HepG2 (cell line): ENCODE results near the gene CTU2. TPM values are rescaled to one million over a fixed set of nuclear protein-coding genes. Genes with fewer than 3 reads are reported as not detected.

Experiments used
- ELF1 ChIP-seq: sonication (generic); formaldehyde crosslinking; IDR thresholded peaks from 2 replicates; pipeline ENCODE4 v1.4.0; 2020; ENCODE audit warnings: missing genetic modification reagents
- GLI4 ChIP-seq: sonication (generic); formaldehyde crosslinking; IDR thresholded peaks from 2 replicates; pipeline ENCODE4 v1.5.1; 2020; ENCODE audit warnings: missing genetic modification reagents, mild to moderate bottlenecking, moderate library complexity, borderline replicate concordance
- HIC2 ChIP-seq: sonication (generic); formaldehyde crosslinking; IDR thresholded peaks from 2 replicates; pipeline ENCODE4 v1.9.0; 2022; ENCODE audit warnings: low read depth, missing genetic modification reagents
- HOXA9 ChIP-seq: sonication (generic); formaldehyde crosslinking; IDR thresholded peaks from 2 replicates; pipeline ENCODE4 v1.8.1; 2022; ENCODE audit warnings: missing genetic modification reagents, mild to moderate bottlenecking, moderate library complexity, borderline replicate concordance
- IKZF4 ChIP-seq: sonication (generic); formaldehyde crosslinking; IDR thresholded peaks from 2 replicates; pipeline ENCODE4 v1.5.1; 2020; ENCODE audit warnings: borderline replicate concordance, mild to moderate bottlenecking, low read depth, missing genetic modification reagents; ENCODE audit errors: not compliant biosample characterization
- LCORL ChIP-seq, 2 experiments: fragments of 450-650 bp in 1 of 2; sonication (generic) in 1 of 2; formaldehyde crosslinking in 1 of 2; IDR thresholded peaks; 2 replicates each; pipeline versions ENCODE4 v1.5.0 to v1.6.1; 2017 to 2020; ENCODE audit warnings: antibody characterized with exemption in 1 of 2, missing genetic modification reagents in 1 of 2
- MXD4 ChIP-seq: IDR thresholded peaks from 2 replicates; pipeline ENCODE4 v1.6.1; 2016; ENCODE audit warnings: mild to moderate bottlenecking, missing biosample characterization, missing genetic modification reagents
- NR1H2 ChIP-seq: sonication (generic); formaldehyde crosslinking; IDR thresholded peaks from 2 replicates; pipeline ENCODE4 v1.8.1; 2022; ENCODE audit warnings: low read depth, missing genetic modification reagents, borderline replicate concordance
- NR2F6 ChIP-seq, 2 experiments: IDR thresholded peaks; 2 replicates each; pipeline ENCODE4 v1.6.1; 2016; ENCODE audit warnings: antibody characterized with exemption in 1 of 2, mild to moderate bottlenecking in 1 of 2
- PLSCR1 ChIP-seq: sonication (generic); formaldehyde crosslinking; IDR thresholded peaks from 2 replicates; pipeline ENCODE4 v1.5.0; 2020; ENCODE audit warnings: missing genetic modification reagents, mild to moderate bottlenecking, borderline replicate concordance
- POGZ ChIP-seq: sonication (generic); formaldehyde crosslinking; IDR thresholded peaks from 2 replicates; pipeline ENCODE4 v1.4.0; 2020; ENCODE audit warnings: mild to moderate bottlenecking, missing genetic modification reagents
- RARG ChIP-seq: sonication (generic); formaldehyde crosslinking; IDR thresholded peaks from 2 replicates; pipeline ENCODE4 v1.4.0; 2020; ENCODE audit warnings: low read depth, mild to moderate bottlenecking, missing genetic modification reagents
- SIN3A ChIP-seq: IDR thresholded peaks from 2 replicates; pipeline ENCODE4 v1.6.1; 2011; ENCODE audit warnings: low read depth, mild to moderate bottlenecking, control low read depth, low read length, borderline replicate concordance
- SKI ChIP-seq: fragments of 450-650 bp; IDR thresholded peaks from one replicate; pipeline ENCODE4 v1.6.1; 2018; ENCODE audit warnings: mild to moderate bottlenecking; ENCODE audit not compliant: partially characterized antibody
- TSC22D2 ChIP-seq: sonication (generic); formaldehyde crosslinking; IDR thresholded peaks from 2 replicates; pipeline ENCODE4 v1.5.1; 2020; ENCODE audit warnings: missing genetic modification reagents, mild to moderate bottlenecking, borderline replicate concordance
- ZFAT ChIP-seq: sonication (generic); formaldehyde crosslinking; conservative IDR thresholded peaks from 2 replicates; pipeline ENCODE4 v1.8.1; 2023; ENCODE audit warnings: missing genetic modification reagents, inconsistent platforms
- ZNF18 ChIP-seq: sonication (generic); formaldehyde crosslinking; IDR thresholded peaks from 2 replicates; pipeline ENCODE4 v1.8.0; 2022; ENCODE audit warnings: mild to moderate bottlenecking, missing genetic modification reagents; ENCODE audit not compliant: insufficient replicate concordance
- ZNF232 ChIP-seq: sonication (generic); formaldehyde crosslinking; IDR thresholded peaks from 2 replicates; pipeline ENCODE4 v1.4.0; 2020; ENCODE audit warnings: missing genetic modification reagents, borderline replicate concordance
- ZNF235 ChIP-seq: sonication (generic); formaldehyde crosslinking; IDR thresholded peaks from 2 replicates; pipeline ENCODE4 v1.8.1; 2023; ENCODE audit warnings: mild to moderate bottlenecking, missing genetic modification reagents, borderline replicate concordance
- ZNF543 ChIP-seq: sonication (generic); formaldehyde crosslinking; IDR thresholded peaks from 2 replicates; pipeline ENCODE4 v1.4.0; 2020; ENCODE audit warnings: mild to moderate bottlenecking, missing genetic modification reagents
- ZNF598 ChIP-seq: sonication (generic); formaldehyde crosslinking; IDR thresholded peaks from 2 replicates; pipeline ENCODE4 v1.5.1; 2020; ENCODE audit warnings: mild to moderate bottlenecking, missing genetic modification reagents, borderline replicate concordance
- ZNF782 ChIP-seq: sonication (generic); formaldehyde crosslinking; IDR thresholded peaks from 2 replicates; pipeline ENCODE4 v1.4.0; 2020; ENCODE audit warnings: missing genetic modification reagents, mild to moderate bottlenecking, borderline replicate concordance
- polyA plus RNA-seq, 8 experiments: library from polyadenylated mRNA; depleted of rRNA in 3 of 8; stranded (reverse) in 7 of 8; unstranded in 1 of 8; fragments of >200 nt; fragmentation: Illumina TruSeq in 4 of 8; extraction: Trizol in 4 of 8; gene quantifications; 2 replicates each; pipeline versions ENCODE4 v1.2.1 to v1.2.3, GENCODE V29; 2011 to 2016; ENCODE audit warnings: low read depth in 4 of 8, missing spikeins in 1 of 8, mixed read lengths in 1 of 8; ENCODE audit not compliant: insufficient read depth in 1 of 8
- total RNA-seq, 5 experiments: library from RNA; depleted of rRNA; stranded (reverse); fragments of >200 nt; fragmentation: Illumina TruSeq; extraction: Trizol; gene quantifications; 2 replicates each; pipeline ENCODE4 v1.2.3, GENCODE V29; 2016; ENCODE audit warnings: low read depth in 1 of 5
- TF ChIP-seq, protein P1 (sequence below): IDR thresholded peaks from 2 replicates; pipeline ENCODE4 v1.6.1; 2018; ENCODE audit warnings: missing genetic modification reagents

The CTU2 gene
- total and polyA plus RNA-seq, 2 of the 13 experiments (the other 11 are each of a cell fraction or from before 2014, with no cell fraction given) = 13.3 to 21.9 TPM

- TF ChIP-seq SIN3A (peak; percentile 73; the same call in 1 of the 2 replicates), POGZ (CRISPR knock-in tag) (peak; percentile 19; the same call in 1 of the 2 replicates), ZNF235 (CRISPR knock-in tag) (0 out of 2 replicates have a peak, but pooled peaks have one; percentile 47), LCORL (IDR thresholded peaks at IDR 0.05) (no peak), LCORL (CRISPR knock-in tag; IDR thresholded peaks at IDR 0.05) (peak; percentile 91), ZNF598 (CRISPR knock-in tag) (peak; percentile 71; the same call in 1 of the 2 replicates), IKZF4 (CRISPR knock-in tag) (peak; percentile 27), RARG (CRISPR knock-in tag) (no peak), ZFAT (no peak), GLI4 (CRISPR knock-in tag) (0 out of 2 replicates have a peak, but pooled peaks have one; percentile 71), HOXA9 (CRISPR knock-in tag) (no peak), ZNF543 (CRISPR knock-in tag) (peak; percentile 77), SKI (peak; percentile 67), ZNF18 (peak; percentile 32), MXD4 (CRISPR knock-in tag) (peak; percentile 98), HIC2 (CRISPR knock-in tag) (peak; percentile 88), NR2F6 (IDR thresholded peaks at IDR 0.05) (peak; percentile 66), NR2F6 (CRISPR knock-in tag; IDR thresholded peaks at IDR 0.05) (peak; percentile 84), ZNF782 (no peak; the same call in 1 of the 2 replicates), PLSCR1 (CRISPR knock-in tag) (no peak), ELF1 (CRISPR knock-in tag) (peak; percentile 95), NR1H2 (no peak), TSC22D2 (CRISPR knock-in tag) (0 out of 2 replicates have a peak, but pooled peaks have one; percentile 38), ZNF232 (CRISPR knock-in tag) (peak; percentile 70; the same call in 1 of the 2 replicates)
- TF ChIP-seq, protein P1, sequence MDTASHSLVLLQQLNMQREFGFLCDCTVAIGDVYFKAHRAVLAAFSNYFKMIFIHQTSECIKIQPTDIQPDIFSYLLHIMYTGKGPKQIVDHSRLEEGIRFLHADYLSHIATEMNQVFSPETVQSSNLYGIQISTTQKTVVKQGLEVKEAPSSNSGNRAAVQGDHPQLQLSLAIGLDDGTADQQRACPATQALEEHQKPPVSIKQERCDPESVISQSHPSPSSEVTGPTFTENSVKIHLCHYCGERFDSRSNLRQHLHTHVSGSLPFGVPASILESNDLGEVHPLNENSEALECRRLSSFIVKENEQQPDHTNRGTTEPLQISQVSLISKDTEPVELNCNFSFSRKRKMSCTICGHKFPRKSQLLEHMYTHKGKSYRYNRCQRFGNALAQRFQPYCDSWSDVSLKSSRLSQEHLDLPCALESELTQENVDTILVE (CRISPR knock-in tag) = peak; percentile 85
These were observed 5.4 kb upstream of the CTU2 start (continued) for GRCh38 chr16:88700636-88701482.
